D341Med (cell line): ENCODE results near the gene KRTAP12-4.
"Not testable (repeated sequence)": the region's sequence is repeated elsewhere in the genome, so short reads cannot be mapped to it uniquely, and the experiment has no call there.

Experiments
- DNase-seq: peaks from one replicate; pipeline ENCODE4 v3.0.0; 2012; ENCODE audit warnings: low spot score

KRTAP12-4 gene

GRCh38 chr21:44686843-44687561, 32.5 kb upstream of the KRTAP12-4 start:
- no peak for DNase-seq

GRCh38 chr21:44686000-44686781, 31.7 kb upstream of the KRTAP12-4 start:
- no peak for DNase-seq

GRCh38 chr21:44685050-44685449, 30.6 kb upstream of the KRTAP12-4 start:
- DNase-seq = not testable (repeated sequence)

GRCh38 chr21:44684483-44684882, 30.0 kb upstream of the KRTAP12-4 start:
- no peak for DNase-seq

GRCh38 chr21:44684077-44684476, 29.6 kb upstream of the KRTAP12-4 start:
- no peak for DNase-seq

GRCh38 chr21:44682580-44683151, 28.2 kb upstream of the KRTAP12-4 start:
- DNase-seq = peak; percentile 15

GRCh38 chr21:44681861-44682579, 27.6 kb upstream of the KRTAP12-4 start, which contains the start of gene KRTAP12-1:
Gene KRTAP12-1, minus strand, starts transcription at chr21:44682163. Its CDS starts 40 bp downstream, at chr21:44682123.
- no peak for DNase-seq

GRCh38 chr21:44681152-44681551, 26.7 kb upstream of the KRTAP12-4 start:
- no peak for DNase-seq

GRCh38 chr21:44677881-44678280, 23.4 kb upstream of the KRTAP12-4 start:
- no peak for DNase-seq

GRCh38 chr21:44671911-44672310, 17.5 kb upstream of the KRTAP12-4 start:
- no peak for DNase-seq

GRCh38 chr21:44670642-44671432, 16.4 kb upstream of the KRTAP12-4 start:
- DNase-seq = no peak

GRCh38 chr21:44667612-44668011, 13.2 kb upstream of the KRTAP12-4 start:
- DNase-seq = no peak

GRCh38 chr21:44666401-44667320, 12.2 kb upstream of the KRTAP12-4 start, which contains the start of gene KRTAP12-2:
Gene KRTAP12-2, minus strand, starts transcription at chr21:44666927. Its CDS starts 41 bp downstream, at chr21:44666886.
- no peak for DNase-seq

GRCh38 chr21:44664691-44665090, 10.2 kb upstream of the KRTAP12-4 start:
- DNase-seq = no peak

- not testable (repeated sequence) for DNase-seq
Measured at GRCh38 chr21:44661567-44661966, 7.1 kb upstream of the KRTAP12-4 start.

GRCh38 chr21:44658913-44659595, 4.6 kb upstream of the KRTAP12-4 start:
- DNase-seq = no peak

GRCh38 chr21:44658541-44658910, 4.1 kb upstream of the KRTAP12-4 start:
- no peak for DNase-seq

- DNase-seq = no peak
Measured at GRCh38 chr21:44657635-44658540, 3.4 kb upstream of the KRTAP12-4 start, which contains the start of gene KRTAP12-3. Gene KRTAP12-3, plus strand, starts transcription at chr21:44657932. Its CDS starts 48 bp downstream, at chr21:44657980.
